NCI-H1105 (cell line): ENCODE measurements around the gene MSRB2.
A peak's percentile ranks its signal among the peaks of the same experiment; 100 is the strongest.
"Not testable (repeated sequence)": the region's sequence is repeated elsewhere in the genome, so short reads cannot be mapped to it uniquely, and the experiment has no call there.

Source experiments
- DNase-seq: peaks from one replicate; lab custom pipeline; 2025; lab: John Stamatoyannopoulos, UW

Gene MSRB2

GRCh38 chr10:23095404-23095965 is at the start of gene MSRB2:
Gene MSRB2, plus strand, starts transcription at chr10:23095579. Its CDS starts 30 bp downstream, at chr10:23095609.
- DNase-seq: peak; percentile 79

- peak; percentile 3 for DNase-seq
Measured at GRCh38 chr10:23046027-23046426, 49.4 kb upstream of the MSRB2 start.

GRCh38 chr10:23047201-23048050 is 48.0 kb upstream of the MSRB2 start:
- no peak for DNase-seq

GRCh38 chr10:23048191-23048590 is 47.2 kb upstream of the MSRB2 start:
- no peak for DNase-seq

GRCh38 chr10:23051278-23051677 is 44.1 kb upstream of the MSRB2 start:
- no peak for DNase-seq

GRCh38 chr10:23051855-23052331 is 43.5 kb upstream of the MSRB2 start:
- DNase-seq: no peak

GRCh38 chr10:23053036-23053435 is 42.3 kb upstream of the MSRB2 start:
- no peak for DNase-seq

- no peak for DNase-seq
Measured at GRCh38 chr10:23055424-23056185, 39.8 kb upstream of the MSRB2 start.

- DNase-seq: no peak
Measured at GRCh38 chr10:23056186-23056579, 39.2 kb upstream of the MSRB2 start.

- no peak for DNase-seq
Measured at GRCh38 chr10:23058366-23058765, 37.0 kb upstream of the MSRB2 start.

GRCh38 chr10:23060918-23061317 is 34.5 kb upstream of the MSRB2 start:
- DNase-seq: no peak

GRCh38 chr10:23063045-23063972 is 32.1 kb upstream of the MSRB2 start:
- DNase-seq: no peak

- no peak for DNase-seq
Measured at GRCh38 chr10:23063973-23064812, 31.2 kb upstream of the MSRB2 start.

GRCh38 chr10:23064813-23065114 is 30.6 kb upstream of the MSRB2 start:
- not testable (repeated sequence) for DNase-seq

GRCh38 chr10:23065181-23065948 is 30.0 kb upstream of the MSRB2 start:
- no peak for DNase-seq

- no peak for DNase-seq
Measured at GRCh38 chr10:23067337-23067736, 28.0 kb upstream of the MSRB2 start.

- DNase-seq: peak; percentile 34
Measured at GRCh38 chr10:23067939-23068775, 27.2 kb upstream of the MSRB2 start.

- no peak for DNase-seq
Measured at GRCh38 chr10:23069019-23069815, 26.2 kb upstream of the MSRB2 start.
